Activated CD8-positive, alpha-beta memory T cell treated with anti-CD3 and anti-CD28 coated beads, Interleukin-2, amount 50 U/mL, for 1 hour (primary cell): ENCODE results near the gene AKNAD1.
"Not testable (repeated sequence)": the region's sequence is repeated elsewhere in the genome, so short reads cannot be mapped to it uniquely, and the experiment has no call there.

Source experiments
- DNase-seq: peaks from one replicate; pipeline ENCODE4 v3.0.0-alpha.2; 2020; ENCODE audit errors: extremely low read depth

AKNAD1 gene

DNA sequence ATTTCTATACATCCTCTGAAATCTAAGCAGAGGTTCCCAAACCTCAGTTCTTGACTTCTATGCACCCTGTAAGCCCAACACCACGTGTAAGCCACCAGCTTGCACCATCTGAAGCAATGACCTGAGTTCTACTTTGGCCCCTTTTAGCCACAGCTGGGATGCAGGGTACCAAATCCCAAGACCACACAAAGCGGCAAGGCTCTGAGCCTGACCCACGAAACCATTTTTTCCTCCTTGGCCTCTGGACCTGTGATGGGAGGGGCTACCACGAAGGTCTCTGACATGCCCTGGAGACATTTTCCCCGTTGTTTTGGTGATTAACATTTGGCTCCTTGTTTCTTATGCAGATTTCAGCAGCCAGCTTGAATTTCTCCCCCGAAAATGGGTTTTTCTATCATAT is 71.6 kb downstream of the AKNAD1 start:
- DNase-seq, result no peak

DNA sequence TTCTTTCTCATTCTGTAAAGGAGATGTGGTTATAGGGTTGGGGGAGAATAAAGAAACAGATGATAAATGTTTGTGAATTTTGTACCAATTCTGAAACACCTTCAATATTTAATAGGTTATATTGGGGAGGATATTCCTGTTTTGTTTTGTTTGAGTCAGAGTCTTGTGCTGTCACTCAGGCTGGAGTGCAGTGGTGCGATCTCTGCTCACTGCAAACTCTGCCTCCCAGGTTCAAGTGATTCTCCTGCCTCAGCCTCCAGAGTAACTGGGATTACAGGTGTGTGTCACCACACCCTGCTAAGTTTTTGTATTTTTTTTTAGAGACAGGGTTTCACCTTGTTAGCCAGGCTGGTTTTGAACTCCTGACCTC is 75.3 kb downstream of the AKNAD1 start:
- DNase-seq, result not testable (repeated sequence)

DNA sequence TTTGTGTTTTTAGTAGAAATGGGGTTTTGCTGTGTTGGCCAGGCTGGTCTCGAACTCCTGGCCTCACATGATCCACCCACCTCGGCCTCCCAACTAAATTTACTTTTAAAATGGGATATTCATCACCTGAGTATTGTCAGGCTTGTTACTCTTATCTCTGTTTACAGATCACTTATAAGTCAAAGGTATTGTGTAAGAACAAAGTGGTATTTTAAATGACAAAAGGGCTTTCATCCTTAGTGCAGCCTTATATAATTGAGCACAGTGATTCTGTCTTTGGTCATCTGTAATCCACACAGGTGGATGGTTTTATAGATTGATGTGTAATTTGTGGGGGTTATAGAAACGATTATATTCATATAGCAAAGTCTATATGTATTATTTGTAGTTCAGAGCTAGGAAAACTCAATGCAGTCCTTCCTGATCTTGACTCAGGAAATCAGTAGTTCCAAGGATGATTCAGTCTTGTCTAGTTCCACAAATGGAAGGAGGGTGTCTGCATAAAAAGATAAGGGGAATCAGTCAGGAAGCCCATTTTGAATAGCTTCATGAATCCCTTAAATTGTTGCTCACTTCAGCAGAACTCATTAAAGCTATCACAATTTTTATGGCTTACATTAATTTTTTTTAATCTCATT is 75.8 kb downstream of the AKNAD1 start:
- no peak for DNase-seq

DNA sequence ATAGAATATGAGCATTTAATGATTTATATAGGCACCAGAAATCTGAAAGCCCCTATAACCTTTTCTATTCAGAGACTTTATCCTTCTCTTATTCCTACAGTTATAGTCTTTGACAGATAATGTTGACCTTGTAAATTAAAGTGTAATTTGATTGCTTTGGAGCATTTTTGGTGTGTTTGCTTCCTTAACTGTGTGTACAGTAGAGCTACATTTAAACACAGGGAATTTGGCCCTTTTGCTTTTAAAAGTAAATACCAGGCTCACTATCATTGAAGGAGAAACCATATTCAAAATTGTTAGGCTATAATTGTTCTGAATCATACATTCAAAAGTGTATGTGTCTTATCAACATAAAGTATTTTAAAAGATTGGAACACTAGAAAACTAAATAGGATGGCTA is 77.4 kb downstream of the AKNAD1 start:
- DNase-seq, result no peak

DNA sequence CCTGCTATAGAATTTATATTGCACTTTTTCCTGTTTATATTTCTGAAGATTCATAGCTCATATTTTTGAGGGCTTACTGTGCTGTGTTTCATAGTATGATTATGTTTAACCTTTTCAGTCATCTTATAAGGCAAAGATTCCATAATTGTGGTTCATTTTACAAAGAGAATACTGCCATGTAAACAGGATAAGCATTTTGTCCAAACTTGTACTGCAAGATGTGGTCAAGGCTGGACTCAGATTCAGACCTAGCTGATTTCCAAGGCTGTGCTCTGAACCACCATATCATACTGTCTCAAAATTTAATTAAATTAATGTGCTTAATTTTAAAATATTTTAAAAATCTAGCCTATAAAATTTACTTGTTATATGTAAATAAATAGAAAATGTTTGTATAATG is 79.1 kb downstream of the AKNAD1 start:
- DNase-seq, result no peak

DNA sequence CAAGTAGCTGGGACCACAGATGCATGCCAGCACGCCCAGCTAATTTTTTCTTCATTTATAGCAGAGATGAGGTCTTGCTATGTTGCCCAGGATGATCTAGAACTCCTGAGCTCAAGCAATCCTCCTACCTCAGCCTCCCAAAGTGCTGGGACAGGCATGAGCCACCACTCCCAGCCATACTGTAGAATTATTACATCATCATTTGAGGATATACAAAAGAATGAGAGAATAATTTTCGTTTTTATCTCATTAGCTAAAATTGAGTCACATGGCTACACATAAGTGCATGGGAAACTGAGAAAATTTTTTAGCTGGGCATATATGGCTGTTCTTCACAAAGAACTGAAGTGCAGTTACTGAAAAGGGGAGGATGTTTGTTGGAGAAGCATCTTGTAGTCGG is 89.2 kb downstream of the AKNAD1 start:
- DNase-seq, result no peak

DNA sequence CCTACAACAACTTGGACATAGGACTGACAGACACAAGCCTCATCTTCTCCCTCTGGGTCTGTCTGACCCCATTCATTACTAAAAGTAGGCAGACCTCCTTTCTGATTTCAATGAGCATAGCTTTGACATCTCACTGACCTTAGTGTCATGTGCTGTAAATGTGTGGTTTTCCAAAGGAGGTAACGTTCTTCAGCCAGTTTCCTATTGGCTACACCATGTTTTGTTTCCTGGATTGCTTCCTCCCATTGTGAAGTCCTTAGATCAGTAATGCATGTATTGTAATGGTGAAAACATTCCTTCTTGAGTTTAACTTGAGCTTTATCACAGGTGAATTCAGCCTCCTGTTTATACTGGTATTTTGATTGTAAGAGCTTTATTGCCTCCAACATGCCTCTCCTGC is 89.8 kb downstream of the AKNAD1 start:
- DNase-seq, result no peak
